ENCODE results near the gene NR3C1.
A peak's percentile ranks its signal among the peaks of the same experiment; 100 is the strongest.

The NR3C1 gene

GRCh38 chr5:143361438-143361837, 42.0 kb downstream of the NR3C1 start:
- peak overlapping the region; percentile 15; the same call in 1 of the 2 replicates for H3K4me3 ChIP-seq (ENCODE audit: low read length)
- H3K9me3 ChIP-seq (ENCODE audit: control insufficient read depth, insufficient read depth, low read length) = no peaks in the 10 kb centered on the region
- peak overlapping the region; percentile 50 for H3K4me2 ChIP-seq (ENCODE audit: low read length)
- peaks cover 100% of the 10 kb centered on the region for H3K79me2 ChIP-seq (ENCODE audit: control insufficient read depth, low read length)
- no peaks in the 10 kb centered on the region for H3K27me3 ChIP-seq (ENCODE audit: control insufficient read depth, low read length)
- H3F3A ChIP-seq (ENCODE audit: control insufficient read depth, insufficient read depth) = no peaks in the 10 kb centered on the region; the same call in 1 of the 2 replicates
- TF ChIP-seq, protein P1, sequence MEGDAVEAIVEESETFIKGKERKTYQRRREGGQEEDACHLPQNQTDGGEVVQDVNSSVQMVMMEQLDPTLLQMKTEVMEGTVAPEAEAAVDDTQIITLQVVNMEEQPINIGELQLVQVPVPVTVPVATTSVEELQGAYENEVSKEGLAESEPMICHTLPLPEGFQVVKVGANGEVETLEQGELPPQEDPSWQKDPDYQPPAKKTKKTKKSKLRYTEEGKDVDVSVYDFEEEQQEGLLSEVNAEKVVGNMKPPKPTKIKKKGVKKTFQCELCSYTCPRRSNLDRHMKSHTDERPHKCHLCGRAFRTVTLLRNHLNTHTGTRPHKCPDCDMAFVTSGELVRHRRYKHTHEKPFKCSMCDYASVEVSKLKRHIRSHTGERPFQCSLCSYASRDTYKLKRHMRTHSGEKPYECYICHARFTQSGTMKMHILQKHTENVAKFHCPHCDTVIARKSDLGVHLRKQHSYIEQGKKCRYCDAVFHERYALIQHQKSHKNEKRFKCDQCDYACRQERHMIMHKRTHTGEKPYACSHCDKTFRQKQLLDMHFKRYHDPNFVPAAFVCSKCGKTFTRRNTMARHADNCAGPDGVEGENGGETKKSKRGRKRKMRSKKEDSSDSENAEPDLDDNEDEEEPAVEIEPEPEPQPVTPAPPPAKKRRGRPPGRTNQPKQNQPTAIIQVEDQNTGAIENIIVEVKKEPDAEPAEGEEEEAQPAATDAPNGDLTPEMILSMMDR (IDR thresholded peaks at IDR 0.05; ENCODE audit: low read depth, low read length, poor library complexity, severe bottlenecking) = no peak
- H3K4me1 ChIP-seq (ENCODE audit: control insufficient read depth, low read length) = peaks cover 59% of the 10 kb centered on the region
- H3K27ac ChIP-seq (ENCODE audit: low read depth, low read length) = no peak overlapping the region
- H3K36me3 ChIP-seq (ENCODE audit: control insufficient read depth, low read length) = peaks cover 16% of the 10 kb centered on the region; the same call in 1 of the 2 replicates
- peaks cover 19% of the 10 kb centered on the region; the same call in 1 of the 2 replicates for H4K20me1 ChIP-seq (ENCODE audit: control insufficient read depth, insufficient read depth, low read depth, low read length)
- no peaks in the 10 kb centered on the region for H3K9me2 ChIP-seq (replicated peaks; ENCODE audit: control insufficient read depth, low read length)

DNA sequence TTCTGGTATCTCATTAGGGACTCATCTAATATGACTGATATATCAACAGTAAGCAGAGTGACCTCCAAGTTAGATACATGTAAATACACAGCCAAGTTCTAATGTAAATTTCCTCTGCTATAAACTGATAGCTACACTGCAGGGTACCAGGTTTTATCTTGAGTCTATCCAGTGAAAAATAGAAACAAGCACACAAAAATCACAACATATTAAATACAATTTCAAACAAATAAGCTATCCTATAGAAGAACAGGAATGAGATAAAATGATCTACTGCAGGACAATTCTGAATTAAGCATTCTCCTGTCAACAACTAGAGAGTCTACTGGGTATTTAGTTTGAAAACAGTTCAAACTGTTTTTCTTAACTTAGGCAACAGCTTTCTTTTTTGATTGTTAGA, 42.7 kb downstream of the NR3C1 start:
- Histone ChIP-seq H3K79me2 (ENCODE audit: control insufficient read depth, low read length) (peaks cover 100% of the 10 kb centered on the region), H3K9me3 (ENCODE audit: control insufficient read depth, insufficient read depth, low read length) (no peaks in the 10 kb centered on the region), H3K4me3 (ENCODE audit: low read length) (0 out of 2 replicates have a peak overlapping the region, but pooled peaks have one; percentile 10), H3K27me3 (ENCODE audit: control insufficient read depth, low read length) (no peaks in the 10 kb centered on the region), H3K9me2 (replicated peaks; ENCODE audit: control insufficient read depth, low read length) (no peaks in the 10 kb centered on the region), H3F3A (ENCODE audit: control insufficient read depth, insufficient read depth) (no peaks in the 10 kb centered on the region; the same call in 1 of the 2 replicates), H3K4me1 (ENCODE audit: control insufficient read depth, low read length) (peaks cover 58% of the 10 kb centered on the region), H3K36me3 (ENCODE audit: control insufficient read depth, low read length) (peaks cover 15% of the 10 kb centered on the region), H4K20me1 (ENCODE audit: control insufficient read depth, insufficient read depth, low read depth, low read length) (peaks cover 19% of the 10 kb centered on the region; the same call in 1 of the 2 replicates), H3K27ac (ENCODE audit: low read depth, low read length) (peak overlapping the region; percentile 12; the same call in 1 of the 2 replicates), H3K4me2 (ENCODE audit: low read length) (peak overlapping the region; percentile 50)
- TF ChIP-seq, protein P1 (IDR thresholded peaks at IDR 0.05; ENCODE audit: low read depth, low read length, poor library complexity, severe bottlenecking) = no peak
- no peak for TF ChIP-seq EZH2phosphoT487 (IDR thresholded peaks at IDR 0.05; ENCODE audit: borderline replicate concordance, low read length)

GRCh38 chr5:143359869-143360268, 43.6 kb downstream of the NR3C1 start:
- Histone ChIP-seq H3K36me3 (ENCODE audit: control insufficient read depth, low read length) (peaks cover 18% of the 10 kb centered on the region), H3K79me2 (ENCODE audit: control insufficient read depth, low read length) (peaks cover 100% of the 10 kb centered on the region), H3K4me3 (ENCODE audit: low read length) (no peak overlapping the region), H3K4me2 (ENCODE audit: low read length) (peak overlapping the region; percentile 50), H3K4me1 (ENCODE audit: control insufficient read depth, low read length) (peaks cover 62% of the 10 kb centered on the region), H3K27ac (ENCODE audit: low read depth, low read length) (no peak overlapping the region), H3F3A (ENCODE audit: control insufficient read depth, insufficient read depth) (no peaks in the 10 kb centered on the region; the same call in 1 of the 2 replicates), H3K27me3 (ENCODE audit: control insufficient read depth, low read length) (no peaks in the 10 kb centered on the region), H4K20me1 (ENCODE audit: control insufficient read depth, insufficient read depth, low read depth, low read length) (peaks cover 19% of the 10 kb centered on the region; the same call in 1 of the 2 replicates), H3K9me3 (ENCODE audit: control insufficient read depth, insufficient read depth, low read length) (no peaks in the 10 kb centered on the region), H3K9me2 (replicated peaks; ENCODE audit: control insufficient read depth, low read length) (no peaks in the 10 kb centered on the region)
- TF ChIP-seq, protein P1 (IDR thresholded peaks at IDR 0.05; ENCODE audit: low read depth, low read length, poor library complexity, severe bottlenecking) = no peak
- TF ChIP-seq EZH2phosphoT487 (IDR thresholded peaks at IDR 0.05; ENCODE audit: borderline replicate concordance, low read length) = no peak
